Mesendoderm (in vitro differentiated cells): ENCODE results near the gene COMMD4.

Experiments
- DNase-seq: peaks from one replicate; pipeline ENCODE4 v3.0.0; 2013
- H2AK5ac ChIP-seq: 2 replicates; pipeline ENCODE4 v1.6.1; 2013; ENCODE audit warnings: low read length, inconsistent platforms
- H2BK120ac ChIP-seq: 2 replicates; pipeline ENCODE4 v1.6.1; 2013; ENCODE audit warnings: low read depth, mild to moderate bottlenecking, low read length, moderate library complexity, mixed read lengths
- H2BK15ac ChIP-seq: replicated peaks from 2 replicates; pipeline ENCODE4 v1.6.1; 2013; ENCODE audit warnings: low read depth, mild to moderate bottlenecking, moderate library complexity
- H2BK5ac ChIP-seq: 2 replicates; pipeline ENCODE4 v1.6.1; 2013; ENCODE audit warnings: low read length, inconsistent platforms
- H3K18ac ChIP-seq: 2 replicates; pipeline ENCODE4 v1.6.1; 2013; ENCODE audit warnings: mild to moderate bottlenecking, low read length, mixed read lengths
- H3K23ac ChIP-seq: one replicate; pipeline ENCODE4 v1.6.1; 2013; ENCODE audit warnings: low read length
- H3K27ac ChIP-seq: 2 replicates; pipeline ENCODE4 v1.5.1; 2013; ENCODE audit warnings: low read depth, mild to moderate bottlenecking, inconsistent platforms, low read length, moderate library complexity
- H3K27me3 ChIP-seq: 2 replicates; pipeline ENCODE4 v1.6.1; 2013; ENCODE audit warnings: low read length, control low read depth, mild to moderate bottlenecking, inconsistent platforms; ENCODE audit not compliant: insufficient read depth, poor library complexity
- H3K36me3 ChIP-seq: 2 replicates; pipeline ENCODE4 v1.6.1; 2013; ENCODE audit warnings: low read length, inconsistent platforms; ENCODE audit not compliant: control insufficient read depth, insufficient read depth
- H3K4ac ChIP-seq: one replicate; pipeline ENCODE4 v1.6.1; 2013; ENCODE audit warnings: low read depth, mild to moderate bottlenecking, low read length, moderate library complexity
- H3K4me1 ChIP-seq: 2 replicates; pipeline ENCODE4 v1.6.1; 2013; ENCODE audit warnings: low read depth, low read length, inconsistent platforms; ENCODE audit not compliant: control insufficient read depth
- H3K4me2 ChIP-seq: 2 replicates; pipeline ENCODE4 v1.6.1; 2013; ENCODE audit warnings: low read length
- H3K4me3 ChIP-seq: 2 replicates; pipeline ENCODE4 v1.5.1; 2013; ENCODE audit warnings: mild to moderate bottlenecking, low read length
- H3K56ac ChIP-seq: one replicate; pipeline ENCODE4 v1.6.1; 2013; ENCODE audit warnings: low read length
- H3K79me1 ChIP-seq: 2 replicates; pipeline ENCODE4 v1.6.1; 2013; ENCODE audit warnings: low read length, inconsistent platforms
- H3K79me2 ChIP-seq: 2 replicates; pipeline ENCODE4 v1.6.1; 2013; ENCODE audit warnings: mild to moderate bottlenecking, low read length; ENCODE audit not compliant: control insufficient read depth, insufficient read depth
- H3K9ac ChIP-seq: 2 replicates; pipeline ENCODE4 v1.6.1; 2013; ENCODE audit warnings: low read length, inconsistent platforms
- H4K5ac ChIP-seq: one replicate; pipeline ENCODE4 v1.6.1; 2013; ENCODE audit warnings: low read length
- H4K8ac ChIP-seq: one replicate; pipeline ENCODE4 v1.6.1; 2013; ENCODE audit warnings: low read depth, mild to moderate bottlenecking, control low read depth, low read length, moderate library complexity
- WGBS: extraction: QIAGEN DNeasy Blood & Tissue Kit; methylation state at CpG from one replicate; pipeline ENCODE4 v1.1.7; 2013; ENCODE audit warnings: low lambda C conversion rate, missing lambda C conversion rate; ENCODE audit not compliant: insufficient coverage; ENCODE audit errors: extremely low coverage; 5-methylcytosine and 5-hydroxymethylcytosine counted together

The COMMD4 gene

DNA sequence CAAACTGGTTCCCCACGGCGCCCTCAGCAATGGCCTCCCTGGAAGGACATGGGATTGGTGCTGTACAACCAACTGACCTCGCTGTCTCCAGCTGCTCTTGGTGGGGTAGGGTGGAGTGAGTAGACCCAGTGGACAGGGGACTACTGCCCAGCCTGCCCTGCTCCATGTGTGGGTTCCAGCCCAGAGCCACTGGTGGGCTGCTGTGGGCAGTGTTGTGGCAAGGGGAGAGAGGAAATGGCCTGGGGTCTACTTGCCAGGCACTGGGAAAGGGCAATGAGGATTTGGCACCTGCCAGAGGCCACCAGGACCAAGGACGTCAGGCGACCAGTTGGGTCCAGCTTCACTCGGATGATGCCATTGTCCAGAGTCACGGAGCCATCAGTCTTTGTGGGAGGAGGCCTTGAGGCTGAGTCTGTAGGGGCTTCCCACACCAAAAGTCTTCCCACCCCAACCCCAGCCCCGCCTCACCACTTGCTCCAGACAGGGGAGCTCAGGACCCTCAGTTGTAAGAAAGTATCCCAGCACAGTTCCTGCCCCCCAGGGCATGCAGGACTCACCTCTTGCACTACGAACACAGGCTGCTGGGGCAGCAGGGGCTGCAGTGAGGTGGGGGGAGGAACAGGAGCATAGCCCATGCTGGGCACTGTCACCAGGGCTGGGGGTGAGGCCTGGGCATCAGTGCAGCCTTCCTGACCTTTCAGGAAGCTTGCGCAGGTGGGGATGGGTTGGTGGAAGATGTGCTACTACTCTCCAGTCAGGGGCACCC is 23.1 kb downstream of the COMMD4 start:
- Histone ChIP-seq H3K36me3 (peaks cover 3% of the 10 kb centered on the region), H4K5ac (no peak overlapping the region), H2BK120ac (no peak overlapping the region), H3K23ac (no peak overlapping the region), H3K27me3 (no peaks in the 10 kb centered on the region), H3K4me3 (no peak overlapping the region), H3K79me2 (no peaks in the 10 kb centered on the region), H3K4ac (no peak overlapping the region), H3K4me2 (no peak overlapping the region), H3K27ac (no peak overlapping the region), H3K9ac (no peak overlapping the region), H3K56ac (no peak overlapping the region), H3K4me1 (no peaks in the 10 kb centered on the region), H2AK5ac (no peak overlapping the region), H2BK15ac (no peak overlapping the region), H3K18ac (no peak overlapping the region), H3K79me1 (no peaks in the 10 kb centered on the region), H4K8ac (no peak overlapping the region), H2BK5ac (no peak overlapping the region)
- no CpG with 5 or more reads among the region's 10 CpGs for WGBS
- no peak for DNase-seq

DNA sequence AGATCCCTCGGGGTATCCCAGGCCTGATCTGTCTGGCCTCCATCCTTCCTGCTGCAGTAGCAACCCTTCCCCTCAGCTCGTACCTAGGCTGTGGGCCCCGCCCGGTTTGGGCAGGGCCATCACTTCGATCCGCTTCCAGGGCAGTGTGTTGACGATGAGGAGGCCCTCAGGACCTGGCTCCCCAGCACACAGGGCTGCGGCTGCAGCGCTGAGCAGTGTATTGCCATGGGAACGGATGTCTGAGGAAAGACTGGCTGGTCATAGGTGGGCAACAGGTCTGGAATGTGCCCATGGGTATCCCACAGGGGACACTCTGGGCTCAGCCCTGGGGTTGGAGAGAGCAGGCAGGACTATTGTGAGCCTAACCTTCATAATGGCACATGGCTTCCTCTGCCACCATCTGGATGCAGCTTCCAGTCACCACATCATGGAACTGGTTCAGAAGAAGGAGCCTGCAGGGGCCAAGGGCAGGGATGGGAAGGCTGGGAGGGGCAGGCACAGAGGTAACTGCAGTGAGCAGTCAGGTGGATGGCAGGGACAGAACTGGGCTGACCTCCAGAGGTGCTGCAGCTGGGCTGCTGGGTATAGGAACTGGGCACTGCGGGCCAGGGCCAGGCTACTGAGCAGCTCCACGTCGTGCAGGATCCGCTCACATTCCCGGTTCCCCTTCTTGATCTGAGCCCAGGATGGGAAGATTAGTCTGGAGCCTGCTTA is 23.8 kb downstream of the COMMD4 start:
- no peaks in the 10 kb centered on the region for H3K79me2 ChIP-seq
- no peak overlapping the region for H3K9ac ChIP-seq
- no peak overlapping the region for H3K18ac ChIP-seq
- H4K8ac ChIP-seq = no peak overlapping the region
- H2BK120ac ChIP-seq = no peak overlapping the region
- no peak for DNase-seq
- H3K79me1 ChIP-seq = no peaks in the 10 kb centered on the region
- no peaks in the 10 kb centered on the region for H3K4me1 ChIP-seq
- H2BK15ac ChIP-seq = no peak overlapping the region
- no peak overlapping the region for H3K27ac ChIP-seq
- H3K36me3 ChIP-seq = peaks cover 4% of the 10 kb centered on the region
- no peak overlapping the region for H2AK5ac ChIP-seq
- H2BK5ac ChIP-seq = no peak overlapping the region
- H3K4me2 ChIP-seq = no peak overlapping the region
- WGBS = no CpG with 5 or more reads among the region's 15 CpGs
- no peak overlapping the region for H4K5ac ChIP-seq
- no peak overlapping the region for H3K4ac ChIP-seq
- H3K4me3 ChIP-seq = no peak overlapping the region
- no peak overlapping the region for H3K56ac ChIP-seq
- H3K23ac ChIP-seq = no peak overlapping the region
- H3K27me3 ChIP-seq = no peaks in the 10 kb centered on the region

DNA sequence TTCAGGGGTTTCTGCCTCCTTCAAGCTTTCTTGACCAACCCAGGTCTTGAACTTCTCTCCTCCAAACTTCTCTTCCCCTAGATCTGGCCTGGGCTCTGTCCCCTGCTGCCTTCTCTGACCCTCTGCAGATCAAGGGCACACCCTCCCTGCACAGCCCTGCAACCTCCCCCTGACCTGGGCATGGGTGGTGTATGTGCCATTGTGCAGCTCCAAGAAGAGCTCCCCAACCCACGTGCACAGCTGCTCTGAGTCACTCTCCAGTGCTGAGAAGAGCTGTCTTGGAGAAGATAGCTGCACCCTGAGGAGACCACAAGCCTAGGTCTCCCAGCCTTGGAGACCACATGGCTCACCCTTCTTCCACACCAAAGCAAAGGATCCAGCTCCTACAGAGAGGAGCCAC is 24.5 kb downstream of the COMMD4 start:
- Histone ChIP-seq H3K27ac (no peak overlapping the region), H3K4ac (no peak overlapping the region), H3K56ac (no peak overlapping the region), H2BK120ac (no peak overlapping the region), H3K18ac (no peak overlapping the region), H3K27me3 (no peaks in the 10 kb centered on the region), H3K4me2 (no peak overlapping the region), H3K36me3 (peaks cover 4% of the 10 kb centered on the region), H3K4me3 (no peak overlapping the region), H3K79me2 (no peaks in the 10 kb centered on the region), H3K9ac (no peak overlapping the region), H3K4me1 (no peaks in the 10 kb centered on the region), H2AK5ac (no peak overlapping the region), H4K8ac (no peak overlapping the region), H2BK5ac (no peak overlapping the region), H3K23ac (no peak overlapping the region), H4K5ac (no peak overlapping the region), H2BK15ac (no peak overlapping the region), H3K79me1 (no peaks in the 10 kb centered on the region)
- no peak for DNase-seq
- no CpG with 5 or more reads among the region's 1 CpG for WGBS

DNA sequence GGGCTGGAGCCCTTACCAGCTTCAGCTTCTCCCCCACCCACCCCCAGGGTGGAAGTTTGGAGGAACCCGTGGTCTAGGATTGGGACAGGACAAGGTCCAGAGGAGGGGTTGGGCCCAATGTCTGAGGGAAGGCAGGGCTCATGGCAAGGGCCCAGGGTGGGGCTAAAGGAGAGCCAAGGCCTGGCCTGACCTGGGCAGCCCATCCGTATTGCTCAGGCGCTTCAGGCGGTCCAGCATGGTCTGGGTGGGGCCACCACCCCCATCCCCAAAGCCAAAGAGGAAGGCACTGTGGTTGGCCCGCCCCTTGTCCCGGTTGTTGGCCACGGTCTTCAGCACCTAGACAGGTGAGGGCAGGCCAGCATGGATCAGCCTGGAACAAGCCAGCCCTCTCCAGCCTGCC is 25.0 kb downstream of the COMMD4 start:
- no peak overlapping the region for H3K18ac ChIP-seq
- H2BK120ac ChIP-seq = no peak overlapping the region
- no peak overlapping the region for H3K4me3 ChIP-seq
- H3K9ac ChIP-seq = no peak overlapping the region
- no peak overlapping the region for H3K23ac ChIP-seq
- no CpG with 5 or more reads among the region's 7 CpGs for WGBS
- no peaks in the 10 kb centered on the region for H3K79me1 ChIP-seq
- no peak overlapping the region for H3K4ac ChIP-seq
- H4K5ac ChIP-seq = no peak overlapping the region
- H2BK15ac ChIP-seq = no peak overlapping the region
- H3K4me2 ChIP-seq = no peak overlapping the region
- DNase-seq = no peak
- peaks cover 4% of the 10 kb centered on the region for H3K36me3 ChIP-seq
- no peaks in the 10 kb centered on the region for H3K27me3 ChIP-seq
- no peaks in the 10 kb centered on the region for H3K79me2 ChIP-seq
- H3K4me1 ChIP-seq = no peaks in the 10 kb centered on the region
- H4K8ac ChIP-seq = no peak overlapping the region
- H3K27ac ChIP-seq = no peak overlapping the region
- H3K56ac ChIP-seq = no peak overlapping the region
- no peak overlapping the region for H2AK5ac ChIP-seq
- no peak overlapping the region for H2BK5ac ChIP-seq

DNA sequence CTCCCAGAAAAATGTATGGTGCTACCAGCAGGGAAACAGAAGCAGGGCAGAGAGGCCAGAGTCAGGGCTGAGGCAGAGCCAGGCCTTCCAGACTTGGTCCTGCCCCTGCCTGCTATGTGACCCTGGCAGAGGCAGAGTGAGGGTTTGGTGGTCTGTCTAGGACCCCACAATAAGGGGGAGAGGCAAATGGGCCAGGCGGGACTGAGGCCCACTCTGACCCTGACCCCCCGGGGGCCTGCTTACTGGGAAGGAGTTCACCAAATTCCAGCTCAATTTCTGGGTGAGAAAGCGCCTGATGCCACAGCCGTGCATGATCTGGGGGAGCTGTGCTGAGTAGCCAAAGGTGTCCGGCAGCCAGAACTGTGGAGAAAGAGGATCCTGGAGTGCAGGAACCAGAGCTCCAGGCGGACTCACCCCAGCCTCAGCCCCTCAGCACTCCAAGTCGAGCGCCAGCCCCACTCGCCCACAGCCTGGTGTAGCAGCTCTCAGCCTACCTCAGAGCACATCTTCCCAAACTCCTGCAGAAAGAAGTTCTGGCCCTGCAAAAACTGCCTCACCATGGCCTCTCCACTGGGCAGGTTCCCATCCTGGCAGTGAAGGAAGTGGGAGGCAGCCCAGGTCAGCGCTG is 25.6 kb downstream of the COMMD4 start:
- Histone ChIP-seq H3K4me1 (no peaks in the 10 kb centered on the region), H2BK120ac (no peak overlapping the region), H2AK5ac (no peak overlapping the region), H3K9ac (no peak overlapping the region), H4K5ac (no peak overlapping the region), H3K27ac (no peak overlapping the region), H3K4me3 (no peak overlapping the region), H2BK15ac (no peak overlapping the region), H3K27me3 (no peaks in the 10 kb centered on the region), H3K4me2 (no peak overlapping the region), H3K79me2 (no peaks in the 10 kb centered on the region), H3K23ac (no peak overlapping the region), H4K8ac (no peak overlapping the region), H2BK5ac (no peak overlapping the region), H3K56ac (no peak overlapping the region), H3K4ac (no peak overlapping the region), H3K36me3 (peaks cover 4% of the 10 kb centered on the region), H3K18ac (no peak overlapping the region), H3K79me1 (no peaks in the 10 kb centered on the region)
- no peak for DNase-seq
- no CpG with 5 or more reads among the region's 10 CpGs for WGBS
